ENCODE measurements around the gene C1orf159. TPM values are rescaled to one million over a fixed set of nuclear protein-coding genes. Genes with fewer than 3 reads are reported as not detected.

The C1orf159 gene
- total RNA-seq, 1 donor from 2014 or later: 30.0 TPM

- Mint-ChIP-seq H3K4me1 (ENCODE audit: low read depth) (no peaks in the 10 kb centered on the region), H3K4me3 (no peak overlapping the region), H3K9me3 (no peaks in the 10 kb centered on the region), H3K27ac (no peak overlapping the region), H3K27me3 (ENCODE audit: insufficient read depth) (peaks cover 14% of the 10 kb centered on the region), H3K36me3 (ENCODE audit: low read depth) (no peaks in the 10 kb centered on the region)
- intact Hi-C loops (cut with micrococcal nuclease): no loop called here
- DNase-seq (ENCODE audit: low spot score): no peak
These were observed 62.2 kb downstream of the C1orf159 start for GRCh38 chr1:1053682-1054081.

GRCh38 chr1:1053022-1053421, 62.9 kb downstream of the C1orf159 start:
- no peaks in the 10 kb centered on the region for H3K9me3 Mint-ChIP-seq
- H3K27ac Mint-ChIP-seq: no peak overlapping the region
- no peak for DNase-seq (ENCODE audit: low spot score)
- intact Hi-C loops (cut with micrococcal nuclease): no loop called here
- H3K4me1 Mint-ChIP-seq (ENCODE audit: low read depth): no peaks in the 10 kb centered on the region
- H3K36me3 Mint-ChIP-seq (ENCODE audit: low read depth): no peaks in the 10 kb centered on the region
- H3K4me3 Mint-ChIP-seq: no peak overlapping the region
- peaks cover 9% of the 10 kb centered on the region for H3K27me3 Mint-ChIP-seq (ENCODE audit: insufficient read depth)

GRCh38 chr1:1052003-1052840, 63.7 kb downstream of the C1orf159 start:
- H3K9me3 Mint-ChIP-seq: no peaks in the 10 kb centered on the region
- H3K27ac Mint-ChIP-seq: no peak overlapping the region
- H3K4me3 Mint-ChIP-seq: no peak overlapping the region
- intact Hi-C loops (cut with micrococcal nuclease): no loop called here
- H3K36me3 Mint-ChIP-seq (ENCODE audit: low read depth): no peaks in the 10 kb centered on the region
- H3K27me3 Mint-ChIP-seq (ENCODE audit: insufficient read depth): peaks cover 5% of the 10 kb centered on the region
- H3K4me1 Mint-ChIP-seq (ENCODE audit: low read depth): no peaks in the 10 kb centered on the region
- DNase-seq (ENCODE audit: low spot score): no peak

GRCh38 chr1:1051127-1051810, 64.6 kb downstream of the C1orf159 start:
- Mint-ChIP-seq H3K4me1 (ENCODE audit: low read depth) (no peaks in the 10 kb centered on the region), H3K4me3 (no peak overlapping the region), H3K9me3 (no peaks in the 10 kb centered on the region), H3K27ac (no peak overlapping the region), H3K27me3 (ENCODE audit: insufficient read depth) (peaks cover 3% of the 10 kb centered on the region), H3K36me3 (ENCODE audit: low read depth) (no peaks in the 10 kb centered on the region)
- no peak for DNase-seq (ENCODE audit: low spot score)
- intact Hi-C loops (cut with micrococcal nuclease): no loop called here

GRCh38 chr1:1050577-1051052, 65.3 kb downstream of the C1orf159 start:
- Mint-ChIP-seq H3K27ac (no peak overlapping the region), H3K36me3 (ENCODE audit: low read depth) (no peaks in the 10 kb centered on the region), H3K27me3 (ENCODE audit: insufficient read depth) (no peaks in the 10 kb centered on the region), H3K4me1 (ENCODE audit: low read depth) (no peaks in the 10 kb centered on the region), H3K9me3 (no peaks in the 10 kb centered on the region), H3K4me3 (no peak overlapping the region)
- DNase-seq (ENCODE audit: low spot score): no peak
- intact Hi-C loops (cut with micrococcal nuclease): no loop called here

- H3K27me3 Mint-ChIP-seq (ENCODE audit: insufficient read depth): no peaks in the 10 kb centered on the region
- no peaks in the 10 kb centered on the region for H3K4me1 Mint-ChIP-seq (ENCODE audit: low read depth)
- no peaks in the 10 kb centered on the region for H3K36me3 Mint-ChIP-seq (ENCODE audit: low read depth)
- H3K9me3 Mint-ChIP-seq: no peaks in the 10 kb centered on the region
- intact Hi-C loops (cut with micrococcal nuclease): no loop called here
- H3K27ac Mint-ChIP-seq: no peak overlapping the region
- H3K4me3 Mint-ChIP-seq: no peak overlapping the region
- DNase-seq (ENCODE audit: low spot score): no peak
These were observed 66.3 kb downstream of the C1orf159 start for GRCh38 chr1:1049318-1050165.

GRCh38 chr1:1048765-1049164, 67.1 kb downstream of the C1orf159 start:
- Mint-ChIP-seq H3K27me3 (ENCODE audit: insufficient read depth) (no peaks in the 10 kb centered on the region), H3K36me3 (ENCODE audit: low read depth) (no peaks in the 10 kb centered on the region), H3K9me3 (no peaks in the 10 kb centered on the region), H3K4me1 (ENCODE audit: low read depth) (no peaks in the 10 kb centered on the region), H3K4me3 (no peak overlapping the region), H3K27ac (no peak overlapping the region)
- intact Hi-C loops (cut with micrococcal nuclease): no loop called here
- DNase-seq (ENCODE audit: low spot score): no peak

- Mint-ChIP-seq H3K27ac (no peak overlapping the region), H3K4me3 (no peak overlapping the region), H3K27me3 (ENCODE audit: insufficient read depth) (no peaks in the 10 kb centered on the region), H3K4me1 (ENCODE audit: low read depth) (no peaks in the 10 kb centered on the region), H3K9me3 (no peaks in the 10 kb centered on the region), H3K36me3 (ENCODE audit: low read depth) (peaks cover 3% of the 10 kb centered on the region)
- DNase-seq (ENCODE audit: low spot score): no peak
- intact Hi-C loops (cut with micrococcal nuclease): no loop called here
These were observed 67.9 kb downstream of the C1orf159 start for GRCh38 chr1:1047963-1048362.

GRCh38 chr1:1047407-1047806, 68.5 kb downstream of the C1orf159 start:
- H3K4me3 Mint-ChIP-seq: no peak overlapping the region
- no peak for DNase-seq (ENCODE audit: low spot score)
- H3K27ac Mint-ChIP-seq: no peak overlapping the region
- no peaks in the 10 kb centered on the region for H3K9me3 Mint-ChIP-seq
- intact Hi-C loops (cut with micrococcal nuclease): no loop called here
- no peaks in the 10 kb centered on the region for H3K27me3 Mint-ChIP-seq (ENCODE audit: insufficient read depth)
- H3K4me1 Mint-ChIP-seq (ENCODE audit: low read depth): no peaks in the 10 kb centered on the region
- peaks cover 3% of the 10 kb centered on the region for H3K36me3 Mint-ChIP-seq (ENCODE audit: low read depth)

- intact Hi-C loops (cut with micrococcal nuclease): no loop called here
- H3K27me3 Mint-ChIP-seq (ENCODE audit: insufficient read depth): no peaks in the 10 kb centered on the region
- peaks cover 3% of the 10 kb centered on the region for H3K36me3 Mint-ChIP-seq (ENCODE audit: low read depth)
- no peaks in the 10 kb centered on the region for H3K9me3 Mint-ChIP-seq
- H3K4me1 Mint-ChIP-seq (ENCODE audit: low read depth): no peaks in the 10 kb centered on the region
- no peak for DNase-seq (ENCODE audit: low spot score)
- no peak overlapping the region for H3K27ac Mint-ChIP-seq
- no peak overlapping the region for H3K4me3 Mint-ChIP-seq
These were observed 69.1 kb downstream of the C1orf159 start for GRCh38 chr1:1046767-1047166.

- intact Hi-C loops (cut with micrococcal nuclease): no loop called here
- no peak for DNase-seq (ENCODE audit: low spot score)
- no peaks in the 10 kb centered on the region for H3K4me1 Mint-ChIP-seq (ENCODE audit: low read depth)
- peaks cover 3% of the 10 kb centered on the region for H3K36me3 Mint-ChIP-seq (ENCODE audit: low read depth)
- H3K4me3 Mint-ChIP-seq: no peak overlapping the region
- no peak overlapping the region for H3K27ac Mint-ChIP-seq
- H3K9me3 Mint-ChIP-seq: no peaks in the 10 kb centered on the region
- H3K27me3 Mint-ChIP-seq (ENCODE audit: insufficient read depth): no peaks in the 10 kb centered on the region
These were observed 69.6 kb downstream of the C1orf159 start for GRCh38 chr1:1046243-1046642.

- no peaks in the 10 kb centered on the region for H3K9me3 Mint-ChIP-seq
- no peak overlapping the region for H3K4me3 Mint-ChIP-seq
- no peak for DNase-seq (ENCODE audit: low spot score)
- peaks cover 3% of the 10 kb centered on the region for H3K36me3 Mint-ChIP-seq (ENCODE audit: low read depth)
- H3K4me1 Mint-ChIP-seq (ENCODE audit: low read depth): no peaks in the 10 kb centered on the region
- H3K27ac Mint-ChIP-seq: no peak overlapping the region
- intact Hi-C loops (cut with micrococcal nuclease): no loop called here
- no peaks in the 10 kb centered on the region for H3K27me3 Mint-ChIP-seq (ENCODE audit: insufficient read depth)
These were observed 70.8 kb downstream of the C1orf159 start for GRCh38 chr1:1045129-1045528.
